IPS-15b (cell line): ENCODE data around the gene LHFPL6.

Experiments
- H3K27me3 ChIP-seq: one replicate; pipeline ENCODE4 v1.6.1; 2013; ENCODE audit warnings: low read length; ENCODE audit not compliant: control insufficient read depth, insufficient read depth
- H3K36me3 ChIP-seq: one replicate; pipeline ENCODE4 v1.6.1; 2013; ENCODE audit warnings: low read length; ENCODE audit not compliant: control insufficient read depth, insufficient read depth
- H3K4me1 ChIP-seq: one replicate; pipeline ENCODE4 v1.6.1; 2013; ENCODE audit warnings: mild to moderate bottlenecking, low read length; ENCODE audit not compliant: control insufficient read depth, insufficient read depth
- H3K4me3 ChIP-seq: one replicate; pipeline ENCODE4 v1.5.1; 2013; ENCODE audit warnings: low read depth, low read length
- H3K9ac ChIP-seq: one replicate; pipeline ENCODE4 v1.6.1; 2013; ENCODE audit warnings: low read depth, mild to moderate bottlenecking, low read length
- H3K9me3 ChIP-seq: one replicate; pipeline ENCODE4 v1.6.1; 2013; ENCODE audit warnings: mild to moderate bottlenecking, low read length; ENCODE audit not compliant: control insufficient read depth, insufficient read depth

LHFPL6 gene

GRCh38 chr13:39505151-39505550, 97.8 kb downstream of the LHFPL6 start:
- no peak overlapping the region for H3K9ac ChIP-seq
- H3K4me1 ChIP-seq: peaks cover 3% of the 10 kb centered on the region
- no peak overlapping the region for H3K4me3 ChIP-seq

GRCh38 chr13:39503048-39503447, 99.9 kb downstream of the LHFPL6 start:
- no peak overlapping the region for H3K4me3 ChIP-seq
- H3K9me3 ChIP-seq: no peaks in the 10 kb centered on the region
- H3K27me3 ChIP-seq: no peaks in the 10 kb centered on the region
- no peaks in the 10 kb centered on the region for H3K36me3 ChIP-seq
- peaks cover 6% of the 10 kb centered on the region for H3K4me1 ChIP-seq
- no peak overlapping the region for H3K9ac ChIP-seq

More at GRCh38 chr13:39505151-39505550, 97.8 kb downstream of the LHFPL6 start:
- no peaks in the 10 kb centered on the region for H3K36me3 ChIP-seq
- H3K27me3 ChIP-seq: no peaks in the 10 kb centered on the region
- H3K9me3 ChIP-seq: no peaks in the 10 kb centered on the region

GRCh38 chr13:39501702-39502324, 101.2 kb downstream of the LHFPL6 start:
- H3K9me3 ChIP-seq: no peaks in the 10 kb centered on the region
- no peak overlapping the region for H3K9ac ChIP-seq
- no peak overlapping the region for H3K4me3 ChIP-seq
- H3K36me3 ChIP-seq: no peaks in the 10 kb centered on the region
- H3K4me1 ChIP-seq: peaks cover 18% of the 10 kb centered on the region
- no peaks in the 10 kb centered on the region for H3K27me3 ChIP-seq

GRCh38 chr13:39499604-39500003, 103.4 kb downstream of the LHFPL6 start:
- no peaks in the 10 kb centered on the region for H3K36me3 ChIP-seq
- H3K9me3 ChIP-seq: no peaks in the 10 kb centered on the region
- H3K4me1 ChIP-seq: peaks cover 31% of the 10 kb centered on the region
- H3K4me3 ChIP-seq: no peak overlapping the region
- no peak overlapping the region for H3K9ac ChIP-seq
- no peaks in the 10 kb centered on the region for H3K27me3 ChIP-seq

- Histone ChIP-seq H3K27me3 (no peaks in the 10 kb centered on the region), H3K9me3 (no peaks in the 10 kb centered on the region), H3K9ac (no peak overlapping the region), H3K4me3 (no peak overlapping the region), H3K4me1 (peaks cover 41% of the 10 kb centered on the region), H3K36me3 (no peaks in the 10 kb centered on the region)
Observed at GRCh38 chr13:39498471-39499114, 104.4 kb downstream of the LHFPL6 start.

- H3K36me3 ChIP-seq: no peaks in the 10 kb centered on the region
- no peak overlapping the region for H3K4me3 ChIP-seq
- H3K9ac ChIP-seq: no peak overlapping the region
- H3K9me3 ChIP-seq: no peaks in the 10 kb centered on the region
- no peaks in the 10 kb centered on the region for H3K27me3 ChIP-seq
- H3K4me1 ChIP-seq: peaks cover 45% of the 10 kb centered on the region
Observed at GRCh38 chr13:39496506-39496905, 106.5 kb downstream of the LHFPL6 start.

GRCh38 chr13:39494633-39495032, 108.4 kb downstream of the LHFPL6 start:
- H3K9me3 ChIP-seq: no peaks in the 10 kb centered on the region
- peaks cover 61% of the 10 kb centered on the region for H3K4me1 ChIP-seq
- H3K9ac ChIP-seq: no peak overlapping the region
- H3K27me3 ChIP-seq: peaks cover 4% of the 10 kb centered on the region
- H3K4me3 ChIP-seq: no peak overlapping the region
- no peaks in the 10 kb centered on the region for H3K36me3 ChIP-seq

GRCh38 chr13:39494006-39494405, 109.0 kb downstream of the LHFPL6 start:
- Histone ChIP-seq H3K9ac (no peak overlapping the region), H3K36me3 (no peaks in the 10 kb centered on the region), H3K4me3 (no peak overlapping the region), H3K27me3 (peaks cover 6% of the 10 kb centered on the region), H3K4me1 (peaks cover 65% of the 10 kb centered on the region), H3K9me3 (no peaks in the 10 kb centered on the region)

GRCh38 chr13:39490136-39490535, 112.9 kb downstream of the LHFPL6 start:
- Histone ChIP-seq H3K27me3 (peaks cover 7% of the 10 kb centered on the region), H3K9me3 (no peaks in the 10 kb centered on the region), H3K9ac (no peak overlapping the region), H3K36me3 (no peaks in the 10 kb centered on the region), H3K4me3 (no peak overlapping the region), H3K4me1 (peaks cover 37% of the 10 kb centered on the region)

GRCh38 chr13:39486758-39487157, 116.2 kb downstream of the LHFPL6 start:
- Histone ChIP-seq H3K36me3 (no peaks in the 10 kb centered on the region), H3K9ac (no peak overlapping the region), H3K4me3 (no peak overlapping the region), H3K4me1 (peaks cover 28% of the 10 kb centered on the region), H3K27me3 (peaks cover 7% of the 10 kb centered on the region), H3K9me3 (no peaks in the 10 kb centered on the region)

GRCh38 chr13:39485314-39485700, 117.7 kb downstream of the LHFPL6 start:
- no peak overlapping the region for H3K9ac ChIP-seq
- H3K4me3 ChIP-seq: no peak overlapping the region
- no peaks in the 10 kb centered on the region for H3K36me3 ChIP-seq
- H3K4me1 ChIP-seq: peaks cover 16% of the 10 kb centered on the region
- peaks cover 2% of the 10 kb centered on the region for H3K27me3 ChIP-seq
- H3K9me3 ChIP-seq: no peaks in the 10 kb centered on the region
